Measurements from ENCODE around the gene CFAP46.

GRCh38 chr10:132906106-132906505 is 36.3 kb downstream of the CFAP46 start:
- TF ChIP-seq, protein P1, sequence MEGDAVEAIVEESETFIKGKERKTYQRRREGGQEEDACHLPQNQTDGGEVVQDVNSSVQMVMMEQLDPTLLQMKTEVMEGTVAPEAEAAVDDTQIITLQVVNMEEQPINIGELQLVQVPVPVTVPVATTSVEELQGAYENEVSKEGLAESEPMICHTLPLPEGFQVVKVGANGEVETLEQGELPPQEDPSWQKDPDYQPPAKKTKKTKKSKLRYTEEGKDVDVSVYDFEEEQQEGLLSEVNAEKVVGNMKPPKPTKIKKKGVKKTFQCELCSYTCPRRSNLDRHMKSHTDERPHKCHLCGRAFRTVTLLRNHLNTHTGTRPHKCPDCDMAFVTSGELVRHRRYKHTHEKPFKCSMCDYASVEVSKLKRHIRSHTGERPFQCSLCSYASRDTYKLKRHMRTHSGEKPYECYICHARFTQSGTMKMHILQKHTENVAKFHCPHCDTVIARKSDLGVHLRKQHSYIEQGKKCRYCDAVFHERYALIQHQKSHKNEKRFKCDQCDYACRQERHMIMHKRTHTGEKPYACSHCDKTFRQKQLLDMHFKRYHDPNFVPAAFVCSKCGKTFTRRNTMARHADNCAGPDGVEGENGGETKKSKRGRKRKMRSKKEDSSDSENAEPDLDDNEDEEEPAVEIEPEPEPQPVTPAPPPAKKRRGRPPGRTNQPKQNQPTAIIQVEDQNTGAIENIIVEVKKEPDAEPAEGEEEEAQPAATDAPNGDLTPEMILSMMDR (IDR thresholded peaks at IDR 0.05; ENCODE audit: insufficient read depth, low read length, poor library complexity, severe bottlenecking), result no peak
- no peak for TF ChIP-seq EZH2phosphoT487 (conservative IDR thresholded peaks at IDR 0.05; ENCODE audit: low read length)

Data from SU-DHL-6 (cell line).